ENCODE results near the gene ELK3. TPM values are rescaled to one million over a fixed set of nuclear protein-coding genes. Genes with fewer than 3 reads are reported as not detected.

The ELK3 gene
- total RNA-seq, 1 donor = 24.6 TPM

DNA sequence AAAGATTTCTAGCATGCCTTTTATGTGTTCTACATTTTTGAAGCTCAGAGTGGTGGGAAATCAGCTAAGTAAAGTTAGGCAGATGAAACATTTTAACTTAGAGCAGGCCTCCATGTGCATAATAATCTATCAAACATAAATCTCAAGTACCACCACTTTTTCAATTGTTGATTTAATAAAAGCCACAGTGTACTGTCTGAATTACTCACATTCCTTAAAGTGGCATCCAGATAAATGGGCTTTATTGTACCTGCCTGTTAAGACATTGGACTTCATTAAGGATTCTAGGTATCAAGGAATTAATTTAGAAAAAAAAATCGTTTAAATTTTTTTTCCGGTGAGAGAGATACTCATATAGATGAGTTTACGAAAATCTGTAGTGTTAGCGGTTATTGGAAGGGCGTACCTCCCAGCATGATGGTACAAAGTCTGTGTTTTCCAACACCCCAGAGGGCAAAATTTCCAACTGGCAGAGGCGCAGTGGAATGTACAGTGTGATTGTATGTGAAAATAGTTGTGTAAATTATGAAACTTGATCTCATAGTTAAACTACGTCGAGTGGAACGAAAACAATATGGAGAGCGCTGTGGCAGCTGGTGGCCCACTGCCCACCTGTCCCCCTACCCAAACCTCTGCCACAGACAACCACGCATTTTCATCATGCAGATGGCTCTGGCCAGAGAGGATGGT is 25.0 kb downstream of the ELK3 start:
- no peak overlapping the region for H3K4me3 ChIP-seq (ENCODE audit: low read depth, low read length)
- TF ChIP-seq, protein P1, sequence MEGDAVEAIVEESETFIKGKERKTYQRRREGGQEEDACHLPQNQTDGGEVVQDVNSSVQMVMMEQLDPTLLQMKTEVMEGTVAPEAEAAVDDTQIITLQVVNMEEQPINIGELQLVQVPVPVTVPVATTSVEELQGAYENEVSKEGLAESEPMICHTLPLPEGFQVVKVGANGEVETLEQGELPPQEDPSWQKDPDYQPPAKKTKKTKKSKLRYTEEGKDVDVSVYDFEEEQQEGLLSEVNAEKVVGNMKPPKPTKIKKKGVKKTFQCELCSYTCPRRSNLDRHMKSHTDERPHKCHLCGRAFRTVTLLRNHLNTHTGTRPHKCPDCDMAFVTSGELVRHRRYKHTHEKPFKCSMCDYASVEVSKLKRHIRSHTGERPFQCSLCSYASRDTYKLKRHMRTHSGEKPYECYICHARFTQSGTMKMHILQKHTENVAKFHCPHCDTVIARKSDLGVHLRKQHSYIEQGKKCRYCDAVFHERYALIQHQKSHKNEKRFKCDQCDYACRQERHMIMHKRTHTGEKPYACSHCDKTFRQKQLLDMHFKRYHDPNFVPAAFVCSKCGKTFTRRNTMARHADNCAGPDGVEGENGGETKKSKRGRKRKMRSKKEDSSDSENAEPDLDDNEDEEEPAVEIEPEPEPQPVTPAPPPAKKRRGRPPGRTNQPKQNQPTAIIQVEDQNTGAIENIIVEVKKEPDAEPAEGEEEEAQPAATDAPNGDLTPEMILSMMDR (IDR thresholded peaks at IDR 0.05; ENCODE audit: insufficient read depth, low read depth, low read length) = no peak
- no peak for DNase-seq (ENCODE audit: low read depth)

DNA sequence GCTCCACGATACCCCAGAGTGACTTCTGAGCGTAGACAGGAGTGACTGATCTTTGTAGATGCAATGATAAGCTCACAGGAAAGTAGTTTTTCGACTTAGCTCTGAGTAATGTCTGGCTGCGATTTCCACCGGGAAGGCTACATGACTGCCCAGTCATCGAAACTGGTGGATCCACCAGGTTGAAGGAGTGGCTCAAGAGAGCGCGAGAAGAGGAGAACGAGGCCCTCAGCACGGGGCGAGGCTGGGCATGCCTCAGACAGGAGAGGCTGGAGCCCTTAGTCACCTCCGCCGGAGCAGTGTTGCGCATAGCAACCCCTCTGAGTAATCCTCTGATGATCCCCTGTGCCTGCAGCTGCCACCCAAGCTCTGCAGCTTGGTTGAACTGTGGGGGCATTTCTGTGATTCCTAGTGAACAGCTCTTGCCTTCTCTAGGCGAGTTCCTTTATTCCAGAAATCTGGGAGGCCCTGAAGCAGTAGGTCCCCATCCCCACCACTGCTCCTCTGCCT is 25.6 kb downstream of the ELK3 start:
- peak; percentile 90 for DNase-seq (ENCODE audit: low read depth)
- TF ChIP-seq, protein P1 (IDR thresholded peaks at IDR 0.05; ENCODE audit: insufficient read depth, low read depth, low read length) = no peak
- no peak overlapping the region for H3K4me3 ChIP-seq (ENCODE audit: low read depth, low read length)

DNA sequence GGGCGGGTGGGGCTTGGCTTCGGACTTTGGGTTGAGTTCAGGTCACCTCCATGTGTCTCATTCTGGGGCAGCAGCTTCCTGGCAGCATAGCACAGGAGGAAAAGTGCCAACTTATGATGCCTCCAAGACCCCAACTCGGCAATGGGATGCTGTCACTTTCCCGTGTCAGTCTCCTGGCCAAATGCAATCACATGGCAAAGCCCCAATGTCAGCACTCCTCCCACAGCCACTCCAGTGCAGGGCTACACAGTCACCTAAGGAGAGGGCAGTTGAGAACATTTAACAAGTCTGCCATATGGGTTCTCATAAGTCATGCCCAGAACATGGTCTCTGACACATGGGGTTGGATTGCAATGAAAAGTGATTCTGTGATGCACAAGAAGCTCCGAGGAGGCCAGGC is 26.7 kb downstream of the ELK3 start:
- TF ChIP-seq, protein P1 (IDR thresholded peaks at IDR 0.05; ENCODE audit: insufficient read depth, low read depth, low read length) = no peak
- no peak for DNase-seq (ENCODE audit: low read depth)
- no peak overlapping the region for H3K4me3 ChIP-seq (ENCODE audit: low read depth, low read length)

DNA sequence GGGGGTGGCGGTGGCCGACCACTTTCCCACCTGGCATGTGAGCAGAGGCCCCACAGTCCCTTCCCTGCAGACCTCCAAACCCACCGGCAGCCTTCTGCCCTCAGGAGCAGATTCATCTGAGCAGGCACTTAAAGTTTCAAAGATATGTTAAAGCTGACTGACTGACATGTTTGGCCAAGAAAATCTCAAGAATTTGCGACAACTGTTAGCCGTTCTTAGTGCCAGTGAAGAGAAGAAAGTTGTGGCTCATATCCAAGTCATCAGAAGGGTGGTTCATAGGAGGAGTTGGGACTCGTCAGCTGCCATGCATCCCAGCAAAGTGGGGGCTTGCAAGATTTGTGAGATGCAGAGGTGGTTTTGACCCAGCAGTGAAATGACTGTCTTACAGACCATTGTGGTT is 27.2 kb downstream of the ELK3 start:
- TF ChIP-seq, protein P1 (IDR thresholded peaks at IDR 0.05; ENCODE audit: insufficient read depth, low read depth, low read length) = no peak
- DNase-seq (ENCODE audit: low read depth) = no peak
- no peak overlapping the region for H3K4me3 ChIP-seq (ENCODE audit: low read depth, low read length)

DNA sequence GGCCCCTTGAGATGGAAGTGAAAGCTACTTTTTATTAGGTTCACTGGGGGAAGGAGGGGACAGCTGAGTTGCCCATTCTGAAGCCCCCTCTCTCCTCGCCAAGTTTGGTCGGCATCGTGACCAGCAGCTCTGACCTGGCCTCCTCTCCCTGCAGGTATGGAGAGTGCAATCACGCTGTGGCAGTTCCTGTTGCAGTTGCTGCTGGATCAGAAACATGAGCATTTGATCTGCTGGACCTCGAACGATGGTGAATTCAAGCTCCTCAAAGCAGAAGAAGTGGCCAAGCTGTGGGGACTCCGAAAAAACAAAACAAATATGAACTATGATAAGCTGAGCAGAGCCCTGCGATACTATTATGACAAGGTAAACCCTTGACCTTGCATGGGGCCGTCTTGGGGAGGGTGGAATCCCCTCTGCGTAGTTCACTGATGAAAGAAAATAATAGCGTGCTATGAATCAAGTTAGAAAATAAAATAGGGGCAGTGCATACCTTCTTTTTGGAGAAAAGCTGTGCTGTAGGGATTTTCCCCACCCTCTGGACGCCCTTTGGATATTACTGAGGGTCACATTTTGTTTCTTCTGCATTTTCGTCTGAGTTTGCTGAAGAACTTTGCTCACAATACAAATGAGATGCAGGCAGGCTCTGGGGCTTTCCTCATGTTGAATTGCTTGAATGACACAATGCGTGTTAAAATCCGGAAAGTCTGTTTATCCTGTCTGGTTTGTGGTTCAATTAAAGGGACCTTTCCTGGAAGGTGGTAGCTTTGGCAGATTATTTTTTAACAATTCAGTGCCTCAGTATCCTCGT is 29.4 kb downstream of the ELK3 start:
- DNase-seq (ENCODE audit: low read depth) = no peak
- no peak overlapping the region for H3K4me3 ChIP-seq (ENCODE audit: low read depth, low read length)
- TF ChIP-seq, protein P1 (IDR thresholded peaks at IDR 0.05; ENCODE audit: insufficient read depth, low read depth, low read length) = no peak

DNA sequence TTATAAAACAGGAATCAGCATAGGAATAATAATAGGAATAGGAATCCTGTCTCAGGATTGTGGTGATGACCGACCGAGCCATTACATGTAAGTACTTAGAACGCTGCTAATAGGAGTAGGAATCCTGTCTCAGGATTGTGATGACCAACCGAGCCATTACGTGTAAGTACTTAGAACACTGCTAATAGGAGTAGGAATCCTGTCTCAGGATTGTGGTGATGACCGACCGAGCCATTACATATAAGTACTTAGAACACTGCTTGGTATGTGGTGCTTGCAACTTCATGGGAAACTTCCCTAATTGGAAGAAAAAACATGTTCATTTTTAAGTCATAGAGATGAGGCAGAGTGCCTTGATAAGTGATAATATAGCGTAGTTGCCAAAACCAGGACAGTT is 30.0 kb downstream of the ELK3 start:
- DNase-seq (ENCODE audit: low read depth) = no peak
- TF ChIP-seq, protein P1 (IDR thresholded peaks at IDR 0.05; ENCODE audit: insufficient read depth, low read depth, low read length) = no peak
- H3K4me3 ChIP-seq (ENCODE audit: low read depth, low read length) = no peak overlapping the region
